SJSA1 (cell line): ENCODE data around the gene PFDN2. TPM values are rescaled to one million over a fixed set of nuclear protein-coding genes. Genes with fewer than 3 reads are reported as not detected.

Experiments used
- DNase-seq, 2 experiments: peaks; one replicate each; pipeline ENCODE4 v3.0.0-alpha.2; 2015 to 2020; ENCODE audit warnings: low spot score in 2 of 2, low read depth in 1 of 2
- H3K27ac ChIP-seq: fragments of 250-450 bp; sonication (Bioruptor Pico); 2 replicates; pipeline ENCODE4 v1.5.1; 2020; ENCODE audit warnings: mild to moderate bottlenecking, moderate library complexity
- H3K27me3 ChIP-seq: fragments of 250-450 bp; sonication (Bioruptor Pico); replicated peaks from 2 replicates; pipeline ENCODE4 v1.5.1; 2020; ENCODE audit warnings: mild to moderate bottlenecking, moderate library complexity
- H3K36me3 ChIP-seq: fragments of 250-450 bp; sonication (Bioruptor Pico); 2 replicates; pipeline ENCODE4 v1.5.1; 2020; ENCODE audit warnings: mild to moderate bottlenecking
- H3K4me1 ChIP-seq: fragments of 250-450 bp; sonication (Bioruptor Pico); replicated peaks from 2 replicates; pipeline ENCODE4 v1.6.1; 2021; ENCODE audit warnings: mild to moderate bottlenecking
- H3K4me3 ChIP-seq: fragments of 250-450 bp; sonication (Bioruptor Pico); 2 replicates; pipeline ENCODE4 v1.5.1; 2020; ENCODE audit warnings: mild to moderate bottlenecking
- H3K9me3 ChIP-seq: fragments of 250-450 bp; sonication (Bioruptor Pico); replicated peaks from 2 replicates; pipeline ENCODE4 v1.5.1; 2020; ENCODE audit warnings: mild to moderate bottlenecking
- total RNA-seq: library from RNA; depleted of rRNA; stranded (reverse); fragments of >200 nt; shearing (Covaris generic); gene quantifications from 2 replicates; pipeline ENCODE4 v1.2.3, GENCODE V29; 2014

The PFDN2 gene
- total RNA-seq, 1 experiment from 2014 or later: 116 TPM

DNA sequence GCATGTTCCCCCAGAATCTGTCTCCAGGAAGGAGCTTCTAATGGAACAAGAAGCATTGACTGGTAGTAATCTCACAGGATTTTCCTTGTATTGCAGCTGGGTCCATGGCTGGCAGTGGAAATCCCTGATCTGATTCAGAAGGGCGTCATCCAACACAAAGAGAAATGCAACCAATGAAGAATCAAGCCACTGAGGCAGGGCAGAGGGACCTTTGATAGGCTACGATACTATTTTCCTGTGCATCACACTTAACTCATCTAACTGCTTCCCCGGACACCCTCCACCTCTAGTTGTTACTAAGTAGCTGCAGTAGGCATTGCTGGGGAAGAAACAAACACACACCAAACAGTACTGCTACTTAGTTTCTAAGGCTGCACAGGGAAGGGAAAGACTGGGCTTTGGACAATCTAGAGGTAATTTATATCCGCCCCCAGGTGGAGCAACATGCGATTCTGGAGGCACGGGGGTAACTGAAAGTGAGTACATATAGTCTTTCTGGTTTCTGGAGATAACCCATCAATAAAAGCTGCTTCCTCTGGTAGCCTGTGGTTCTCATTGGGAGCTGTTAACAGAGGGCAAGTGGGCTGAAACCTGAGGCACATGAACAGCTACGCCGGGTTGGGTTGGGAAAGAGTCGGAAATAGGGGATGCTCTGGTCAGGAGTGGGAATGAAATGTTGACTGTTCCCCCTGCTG, 40.6 kb upstream of the PFDN2 start:
- H3K9me3 ChIP-seq: no peaks in the 10 kb centered on the region
- H3K4me1 ChIP-seq: peaks cover 23% of the 10 kb centered on the region
- DNase-seq: no peak
- peak overlapping the region; percentile 67; the same call in 1 of the 2 replicates for H3K4me3 ChIP-seq
- peak overlapping the region; percentile 70 for H3K27ac ChIP-seq
- peaks cover 66% of the 10 kb centered on the region for H3K36me3 ChIP-seq
- no peaks in the 10 kb centered on the region for H3K27me3 ChIP-seq

DNA sequence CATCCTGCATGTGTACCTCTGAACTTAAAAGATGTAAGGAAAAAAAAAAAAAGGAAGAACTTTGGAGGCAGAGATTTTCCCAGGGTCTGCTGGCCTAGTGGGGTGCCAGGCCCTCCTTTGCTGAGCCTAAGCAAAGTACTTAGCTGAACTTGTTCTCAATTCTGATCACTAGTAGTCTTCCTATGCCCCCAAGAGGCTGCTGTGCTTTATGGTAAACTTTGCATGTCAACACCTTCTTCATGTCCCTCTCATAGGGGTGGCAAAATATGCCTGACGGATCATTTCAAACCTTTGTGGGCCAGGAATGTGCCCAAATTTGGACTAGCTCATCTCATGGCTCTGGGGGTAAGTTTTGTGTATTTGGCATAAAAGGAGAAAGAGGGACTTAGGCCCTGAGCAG, 40.0 kb upstream of the PFDN2 start:
- H3K4me1 ChIP-seq: peaks cover 23% of the 10 kb centered on the region
- no peaks in the 10 kb centered on the region for H3K9me3 ChIP-seq
- H3K4me3 ChIP-seq: no peak overlapping the region
- no peak overlapping the region for H3K27ac ChIP-seq
- no peak for DNase-seq
- H3K36me3 ChIP-seq: peaks cover 61% of the 10 kb centered on the region
- H3K27me3 ChIP-seq: no peaks in the 10 kb centered on the region

DNA sequence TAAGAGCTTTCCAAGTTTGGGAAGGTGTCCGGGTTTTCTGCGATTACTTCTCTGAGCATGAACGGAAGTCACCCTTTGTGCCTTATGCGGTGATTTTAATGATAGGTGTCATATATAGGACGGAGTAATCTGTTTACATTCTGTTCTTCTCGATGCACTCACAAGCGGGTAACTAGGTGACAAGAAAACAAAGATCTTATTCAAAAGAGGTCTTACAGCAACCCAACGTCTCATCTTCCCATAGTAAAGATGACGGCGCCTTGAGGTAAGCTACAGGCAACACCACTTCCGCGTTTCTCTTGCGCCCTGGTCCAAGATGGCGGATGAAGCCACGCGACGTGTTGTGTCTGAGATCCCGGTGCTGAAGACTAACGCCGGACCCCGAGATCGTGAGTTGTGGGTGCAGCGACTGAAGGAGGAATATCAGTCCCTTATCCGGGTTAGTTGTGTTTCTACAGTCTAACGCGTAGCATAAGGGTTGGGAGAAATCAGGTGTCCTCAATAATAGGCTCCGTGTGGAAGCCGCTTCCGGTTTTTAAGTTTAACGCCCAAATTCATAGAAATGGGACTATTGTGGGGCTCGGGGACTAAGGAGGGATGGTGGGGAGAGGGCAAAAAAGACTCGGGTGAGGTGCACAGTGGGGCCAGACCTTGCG, 36.0 kb upstream of the PFDN2 start, which contains the start of gene UFC1:
UFC1 (plus strand) TSS at position 297 of the 656 bp plus-strand sequence; CDS start at position 317, 20 bp downstream.
- Histone ChIP-seq H3K27ac (peak within 1 kb of the TSS; percentile 93), H3K4me1 (peaks cover 9% of the 10 kb centered on the region), H3K27me3 (no peaks in the 10 kb centered on the region), H3K9me3 (no peaks in the 10 kb centered on the region), H3K36me3 (peaks cover 33% of the 10 kb centered on the region), H3K4me3 (peak within 1 kb of the TSS; percentile 59)
- DNase-seq: peak; percentile 85 to 91

DNA sequence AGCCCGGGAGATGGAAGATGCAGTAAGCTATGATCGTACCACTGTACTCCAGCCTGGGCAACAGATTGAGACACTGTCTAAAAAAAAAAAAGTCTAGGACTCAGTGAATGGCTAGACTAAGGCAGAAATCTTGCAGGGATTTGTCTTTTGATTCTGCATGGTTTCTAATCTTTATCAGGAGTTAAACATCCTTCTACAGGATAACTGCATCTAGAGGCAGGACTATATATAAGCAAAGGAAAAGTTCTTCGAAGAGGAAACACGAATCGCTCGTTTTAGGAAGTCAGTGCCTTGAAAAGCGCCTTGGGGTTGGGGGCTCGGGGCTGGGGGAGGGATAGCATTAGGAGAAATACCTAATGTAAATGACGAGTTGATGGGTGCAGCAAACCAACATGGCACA, 35.3 kb upstream of the PFDN2 start:
- Histone ChIP-seq H3K9me3 (no peaks in the 10 kb centered on the region), H3K27me3 (no peaks in the 10 kb centered on the region), H3K4me3 (peak overlapping the region; percentile 59), H3K4me1 (peaks cover 6% of the 10 kb centered on the region), H3K36me3 (peaks cover 27% of the 10 kb centered on the region), H3K27ac (peak overlapping the region; percentile 93)
- DNase-seq: no peak

DNA sequence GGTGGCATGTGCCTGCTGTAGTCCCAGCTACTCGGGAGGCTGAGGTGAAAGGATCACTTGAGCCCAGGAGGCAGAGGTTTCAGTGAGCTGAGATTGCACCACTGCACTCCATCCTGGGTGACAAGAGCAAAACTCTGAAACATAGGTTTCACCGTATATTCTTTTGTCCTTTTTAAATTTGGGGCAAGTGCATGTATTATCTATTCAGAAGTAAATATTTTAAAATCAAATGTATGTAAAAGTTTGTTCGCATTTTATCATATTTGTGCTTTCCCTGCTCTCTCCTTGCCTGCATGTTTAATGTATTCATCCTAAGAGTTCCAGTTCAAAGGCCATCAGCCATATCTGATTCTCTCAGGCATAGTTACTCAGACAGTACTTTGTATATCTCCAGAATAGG, 28.0 kb upstream of the PFDN2 start:
- H3K27me3 ChIP-seq: no peaks in the 10 kb centered on the region
- no peak overlapping the region for H3K4me3 ChIP-seq
- no peaks in the 10 kb centered on the region for H3K4me1 ChIP-seq
- H3K27ac ChIP-seq: no peak overlapping the region
- no peaks in the 10 kb centered on the region for H3K9me3 ChIP-seq
- DNase-seq: no peak
- H3K36me3 ChIP-seq: no peaks in the 10 kb centered on the region

DNA sequence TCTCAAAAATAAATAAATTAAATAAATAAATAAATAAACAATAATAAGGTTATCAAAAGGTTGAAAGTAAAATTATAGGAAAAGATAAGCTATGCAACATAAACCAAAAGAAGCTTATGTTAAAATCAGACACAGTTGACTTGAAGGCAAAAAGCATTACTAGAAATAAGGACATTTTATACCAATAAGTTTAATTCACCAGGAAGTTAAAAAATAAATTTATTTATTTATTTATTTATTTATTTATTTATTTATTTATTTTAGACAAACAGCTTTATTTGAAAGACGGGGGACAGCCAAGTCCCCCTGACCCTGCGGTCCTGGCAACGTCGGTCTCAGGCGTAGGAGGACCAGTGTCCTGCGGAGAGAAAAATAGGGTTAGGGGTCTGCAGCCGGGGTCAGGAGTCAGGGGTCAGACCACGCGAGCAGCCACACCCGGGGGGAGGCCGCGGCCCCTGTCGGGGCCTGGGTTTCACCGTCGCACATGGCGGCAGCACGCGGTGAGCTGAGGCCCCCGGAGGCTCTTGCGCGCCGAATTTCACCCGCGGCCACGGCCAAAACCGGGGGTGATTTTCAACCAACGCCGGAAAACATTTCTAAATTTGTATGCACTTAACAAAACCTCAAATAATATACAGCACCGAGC, 23.0 kb upstream of the PFDN2 start:
- Histone ChIP-seq H3K4me1 (no peaks in the 10 kb centered on the region), H3K4me3 (no peak overlapping the region), H3K36me3 (0 out of 2 replicates have a peak, but pooled peaks cover 2% of the 10 kb centered on the region), H3K27ac (no peak overlapping the region), H3K27me3 (no peaks in the 10 kb centered on the region), H3K9me3 (no peaks in the 10 kb centered on the region)
- no peak for DNase-seq

DNA sequence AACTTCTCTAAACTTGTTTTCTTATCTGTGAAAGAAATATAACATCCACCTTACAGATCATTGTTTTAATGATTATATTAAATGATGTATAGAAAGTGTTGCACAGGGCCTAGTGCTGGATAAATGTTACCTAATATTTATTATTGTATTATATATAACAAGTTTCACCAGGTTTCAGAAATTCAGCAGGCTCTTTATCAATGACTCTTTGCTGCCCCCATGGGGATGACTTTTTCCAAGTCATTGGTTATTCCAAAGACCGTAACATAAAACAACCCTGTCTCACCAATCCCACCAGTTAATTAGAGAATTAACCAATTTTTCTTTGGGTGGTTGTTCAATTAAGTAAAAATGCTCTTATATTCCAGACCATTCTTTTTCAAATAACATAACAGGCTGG, 21.9 kb upstream of the PFDN2 start:
- no peaks in the 10 kb centered on the region for H3K4me1 ChIP-seq
- H3K9me3 ChIP-seq: no peaks in the 10 kb centered on the region
- peaks cover 2% of the 10 kb centered on the region for H3K36me3 ChIP-seq
- no peak for DNase-seq
- H3K4me3 ChIP-seq: no peak overlapping the region
- H3K27ac ChIP-seq: no peak overlapping the region
- H3K27me3 ChIP-seq: no peaks in the 10 kb centered on the region

DNA sequence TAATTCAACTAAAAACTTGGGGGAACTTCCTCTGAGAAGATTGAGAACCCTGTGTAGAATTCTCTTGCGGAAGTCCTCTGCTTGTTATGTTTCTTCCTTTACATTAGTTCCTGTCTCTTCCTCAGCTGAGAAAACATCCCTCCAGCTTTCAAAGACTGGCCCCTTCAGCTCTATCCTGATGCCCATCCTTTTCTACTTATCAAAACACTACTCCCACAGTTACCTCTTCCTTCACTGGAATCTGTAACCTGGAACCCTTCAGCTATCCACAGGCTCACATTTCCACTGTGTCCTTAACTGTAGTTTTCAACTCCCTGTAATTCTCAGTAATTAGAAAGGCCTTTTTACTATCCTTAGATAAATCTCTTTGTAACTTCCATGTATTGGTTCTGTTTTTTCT, 20.6 kb upstream of the PFDN2 start:
- H3K9me3 ChIP-seq: no peaks in the 10 kb centered on the region
- no peak for DNase-seq
- no peaks in the 10 kb centered on the region for H3K27me3 ChIP-seq
- H3K4me3 ChIP-seq: no peak overlapping the region
- H3K27ac ChIP-seq: no peak overlapping the region
- peaks cover 8% of the 10 kb centered on the region for H3K4me1 ChIP-seq
- H3K36me3 ChIP-seq: peaks cover 2% of the 10 kb centered on the region

DNA sequence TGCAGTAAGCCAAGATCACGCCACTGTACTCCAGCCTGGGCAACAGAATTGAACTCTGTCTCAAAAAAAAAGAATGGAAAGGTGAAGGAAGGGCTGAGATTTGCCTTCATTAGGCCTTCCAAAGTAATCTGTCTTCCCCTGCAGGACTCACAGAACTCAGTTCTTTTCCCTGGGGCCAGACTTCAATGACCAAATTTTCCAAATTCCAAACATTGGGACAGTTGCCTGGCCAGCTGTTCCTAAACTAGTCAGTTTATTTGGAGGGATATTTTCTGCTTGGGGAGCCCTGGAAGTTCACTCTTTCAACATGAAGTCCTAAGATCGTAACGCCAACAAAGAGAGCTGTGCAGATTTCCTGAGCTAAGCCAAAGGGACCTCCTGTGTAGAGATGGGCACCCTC, 20.0 kb upstream of the PFDN2 start:
- H3K4me1 ChIP-seq: peaks cover 8% of the 10 kb centered on the region
- H3K27ac ChIP-seq: no peak overlapping the region
- H3K27me3 ChIP-seq: no peaks in the 10 kb centered on the region
- H3K9me3 ChIP-seq: no peaks in the 10 kb centered on the region
- H3K36me3 ChIP-seq: peaks cover 2% of the 10 kb centered on the region
- no peak overlapping the region for H3K4me3 ChIP-seq
- DNase-seq: no peak

DNA sequence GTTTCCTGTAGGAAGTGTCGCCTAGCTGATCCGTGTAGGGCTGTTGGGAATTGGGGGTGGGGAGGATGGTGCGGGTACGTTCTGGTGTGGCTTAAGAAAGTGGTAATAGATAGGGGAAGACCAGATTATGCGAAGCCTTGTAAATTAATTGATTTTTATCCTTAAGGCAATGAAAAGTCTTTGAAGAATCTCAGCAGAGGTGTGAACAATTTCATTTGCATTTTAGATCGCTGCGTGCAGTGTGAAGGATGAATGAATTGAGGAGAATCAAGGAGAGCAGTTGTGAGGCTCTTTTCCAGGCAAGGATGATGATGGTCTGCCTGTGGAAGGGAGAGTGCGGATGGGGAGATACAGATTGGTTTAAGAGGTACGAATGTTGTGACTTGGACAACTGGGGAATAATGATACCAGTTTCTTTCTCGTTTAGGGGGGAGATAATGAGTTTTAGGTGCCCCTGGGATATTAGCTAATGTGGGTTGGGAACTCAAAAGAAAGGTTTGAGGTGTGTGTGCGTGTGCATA, 15.4 kb upstream of the PFDN2 start:
- no peaks in the 10 kb centered on the region for H3K9me3 ChIP-seq
- H3K27ac ChIP-seq: peak overlapping the region; percentile 98
- peaks cover 29% of the 10 kb centered on the region for H3K36me3 ChIP-seq
- H3K4me1 ChIP-seq: peaks cover 8% of the 10 kb centered on the region
- peak overlapping the region; percentile 68 for H3K4me3 ChIP-seq
- H3K27me3 ChIP-seq: no peaks in the 10 kb centered on the region
- DNase-seq: no peak

DNA sequence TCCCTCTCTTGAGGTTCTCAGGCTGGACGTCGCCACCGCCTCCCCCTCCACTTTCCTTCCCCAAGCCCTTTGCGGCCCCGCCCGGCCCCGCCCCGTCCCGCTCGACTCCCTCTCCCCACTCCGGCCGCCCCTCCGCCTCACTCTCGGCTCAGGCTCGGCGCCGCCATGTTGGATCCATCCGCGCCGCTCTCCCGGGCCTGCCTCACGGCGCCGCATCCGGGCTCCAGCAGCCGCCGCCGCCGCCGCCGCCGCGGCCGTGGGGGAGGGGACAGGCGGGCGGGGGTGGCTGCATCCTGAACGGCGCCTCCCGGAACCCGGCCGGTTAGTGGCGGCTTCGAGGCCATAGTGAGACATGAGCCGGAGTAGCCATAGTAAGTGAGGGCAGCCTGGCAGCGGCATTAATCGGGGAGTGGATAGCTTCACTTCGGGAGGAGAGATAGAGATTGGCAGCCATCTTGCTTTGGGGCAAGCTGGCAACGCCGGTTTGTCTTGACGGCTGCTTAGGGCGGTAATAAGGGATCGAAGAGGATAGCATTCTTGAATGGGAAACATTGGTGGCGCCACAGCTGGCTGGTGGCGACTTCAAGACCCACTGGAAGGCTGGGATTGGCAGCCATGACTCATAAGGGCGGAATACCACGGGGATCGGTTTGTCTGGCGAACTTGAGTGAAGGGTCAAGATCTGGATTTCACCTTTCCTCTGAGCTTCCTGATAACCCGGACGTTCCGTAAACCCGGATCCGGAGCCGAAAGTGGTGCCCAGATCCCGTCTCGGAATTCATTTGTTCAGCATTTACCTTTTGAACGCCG, 14.8 kb upstream of the PFDN2 start, which contains the start of gene DEDD:
DEDD (minus strand) TSS at position 258 of the 810 bp plus-strand sequence. CDS start 8,205 bp downstream, outside the sequence.
- Histone ChIP-seq H3K27me3 (no peaks in the 10 kb centered on the region), H3K27ac (peak within 1 kb of the TSS; percentile 98), H3K9me3 (no peaks in the 10 kb centered on the region), H3K36me3 (peaks cover 36% of the 10 kb centered on the region), H3K4me3 (peak within 1 kb of the TSS; percentile 68), H3K4me1 (peaks cover 8% of the 10 kb centered on the region)
- peak; percentile 96 to 98 for DNase-seq

DNA sequence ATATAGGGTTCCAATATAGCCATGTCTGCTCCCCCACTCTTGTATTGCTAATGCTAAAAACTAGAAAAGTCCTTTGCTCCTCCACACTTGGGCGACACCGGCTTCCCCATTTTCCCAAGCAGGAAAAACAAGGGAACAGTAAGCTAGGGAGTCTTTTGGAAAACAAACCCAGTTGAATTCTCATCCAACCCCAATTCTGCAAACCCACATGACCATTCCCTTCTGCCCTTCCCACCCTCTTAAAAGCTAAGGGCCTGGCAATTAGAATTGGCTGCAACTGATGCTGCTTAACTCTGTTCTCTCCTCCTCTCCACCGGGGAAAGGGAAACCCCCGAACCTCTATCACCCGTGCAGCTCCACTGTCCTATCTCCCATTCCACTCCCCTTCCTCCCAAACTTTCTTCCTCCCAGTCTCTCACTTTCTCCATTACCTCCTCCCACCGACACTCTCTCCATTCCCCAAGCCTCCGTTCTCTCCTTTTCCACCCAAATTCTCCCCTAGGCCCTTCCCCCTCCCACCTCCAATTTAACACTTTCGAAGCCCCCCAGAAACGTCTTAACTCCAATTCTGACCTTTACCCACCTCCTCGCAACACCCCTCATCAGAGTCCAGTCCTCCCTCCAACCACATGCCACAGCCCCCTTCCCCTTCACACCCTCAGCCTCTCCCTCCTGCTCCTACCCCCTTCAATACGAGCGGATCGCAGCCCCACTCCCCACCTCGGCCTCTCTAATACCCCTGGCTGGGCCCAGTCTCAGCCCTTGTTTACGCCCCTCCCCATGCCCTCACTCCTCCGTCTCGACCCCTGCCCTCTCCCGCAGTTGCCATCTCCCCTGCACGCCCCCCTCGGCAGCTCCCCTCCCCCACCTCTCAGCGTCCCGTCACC, 13.9 kb upstream of the PFDN2 start:
- Histone ChIP-seq H3K4me1 (peaks cover 8% of the 10 kb centered on the region), H3K27me3 (no peaks in the 10 kb centered on the region), H3K4me3 (peak overlapping the region; percentile 68), H3K27ac (peak overlapping the region; percentile 98), H3K9me3 (no peaks in the 10 kb centered on the region), H3K36me3 (peaks cover 44% of the 10 kb centered on the region)
- DNase-seq: peak in 1 of 2 experiments; percentile 28
